BJ (cell line): ENCODE measurements around the gene FAM227A. TPM values are rescaled to one million over a fixed set of nuclear protein-coding genes. Genes with fewer than 3 reads are reported as not detected.
A peak's percentile ranks its signal among the peaks of the same experiment; 100 is the strongest.

Experiments used
- CTCF ChIA-PET: fragments of 350-600 bp; formaldehyde crosslinking; extraction: SDS; loops from one replicate; lab custom pipeline; 2021; ENCODE audit warnings: antibody characterized with exemption, inconsistent platforms; lab: Yijun Ruan, JAX
- POLR2A ChIA-PET: fragments of 300-600 bp; sonication (Branson Sonifier 250); formaldehyde crosslinking; extraction: SDS; loops from one replicate; lab custom pipeline; 2021; ENCODE audit warnings: antibody characterized with exemption; lab: Charles Lee
- DNase-seq: peaks from one replicate; pipeline ENCODE4 v3.0.0-alpha.2; 2011; ENCODE audit warnings: low read depth
- H3K27me3 ChIP-seq: 2 replicates; pipeline ENCODE4 v1.6.0; 2011; ENCODE audit warnings: low read length; ENCODE audit not compliant: control insufficient read depth, insufficient read depth
- H3K36me3 ChIP-seq: 2 replicates; pipeline ENCODE4 v1.5.1; 2011; ENCODE audit warnings: low read length; ENCODE audit not compliant: control insufficient read depth, insufficient read depth
- H3K4me3 ChIP-seq: 2 replicates; pipeline ENCODE4 v1.5.1; 2011; ENCODE audit warnings: low read depth, mild to moderate bottlenecking, control low read depth, low read length
- CTCF ChIP-seq: IDR thresholded peaks from 2 replicates; pipeline ENCODE4 v1.5.1; 2011; ENCODE audit warnings: low read depth, mild to moderate bottlenecking, control low read depth, inconsistent platforms, low read length, moderate library complexity; ENCODE audit not compliant: insufficient read depth
- polyA plus RNA-seq: library from polyadenylated mRNA; depleted of rRNA; stranded (reverse); fragments of >200 nt; gene quantifications from 2 replicates; pipeline ENCODE4 v1.2.3, GENCODE V29; 2011

Gene FAM227A
- polyA plus RNA-seq, 1 experiment: 1.0 TPM

GRCh38 chr22:38700270-38700788 is 44.1 kb upstream of the FAM227A start:
- no peak for DNase-seq
- Histone ChIP-seq H3K27me3 (no peaks in the 10 kb centered on the region), H3K4me3 (peak overlapping the region; percentile 51), H3K36me3 (no peaks in the 10 kb centered on the region)
- ChIA-PET POLR2A (no interaction called here), CTCF (interaction anchor here (1.0 to 2.8 kb wide), 3 partner anchors 15 to 66 kb away, joined by 3 to 14 read pairs (median 4); partner anchors contain the start of gene TOMM22)
- TF ChIP-seq CTCF: no peak

GRCh38 chr22:38699784-38700183 is 43.6 kb upstream of the FAM227A start:
- CTCF ChIA-PET: interaction anchor here (1.0 to 2.8 kb wide), 5 partner anchors 11 to 128 kb away, joined by 3 to 14 read pairs (median 4); partner anchors contain the start of gene TOMM22
- Histone ChIP-seq H3K4me3 (peak overlapping the region; percentile 51), H3K27me3 (no peaks in the 10 kb centered on the region), H3K36me3 (no peaks in the 10 kb centered on the region)
- 0 out of 2 replicates have a peak, but pooled peaks have one; percentile 17 for TF ChIP-seq CTCF
- no peak for DNase-seq
- POLR2A ChIA-PET: no interaction called here

GRCh38 chr22:38699143-38699542 is 43.0 kb upstream of the FAM227A start:
- Histone ChIP-seq H3K36me3 (no peaks in the 10 kb centered on the region; the same call in 1 of the 2 replicates), H3K4me3 (peak overlapping the region; percentile 51), H3K27me3 (no peaks in the 10 kb centered on the region)
- no peak for TF ChIP-seq CTCF
- CTCF ChIA-PET: interaction anchor here (1.0 to 2.8 kb wide), 5 partner anchors 10 to 127 kb away, joined by 3 to 14 read pairs (median 4); partner anchors contain the start of gene TOMM22
- POLR2A ChIA-PET: no interaction called here
- no peak for DNase-seq

GRCh38 chr22:38698407-38699094 is 42.4 kb upstream of the FAM227A start:
- no peak for DNase-seq
- Histone ChIP-seq H3K27me3 (no peaks in the 10 kb centered on the region), H3K4me3 (peak overlapping the region; percentile 51; the same call in 1 of the 2 replicates), H3K36me3 (no peaks in the 10 kb centered on the region; the same call in 1 of the 2 replicates)
- POLR2A ChIA-PET: no interaction called here
- CTCF ChIA-PET: interaction anchor here (1.1 to 2.8 kb wide), 4 partner anchors 9 to 126 kb away, joined by 3 to 14 read pairs (median 6); partner anchors contain the start of gene TOMM22
- no peak for TF ChIP-seq CTCF

- ChIA-PET CTCF (interaction anchor here (1.4 to 2.8 kb wide), 2 partner anchors 16 to 71 kb away, joined by 6 to 18 read pairs; partner anchors contain the start of gene TOMM22), POLR2A (no interaction called here)
- Histone ChIP-seq H3K27me3 (no peaks in the 10 kb centered on the region), H3K4me3 (no peak overlapping the region), H3K36me3 (peaks cover 1% of the 10 kb centered on the region; the same call in 1 of the 2 replicates)
- no peak for DNase-seq
- no peak for TF ChIP-seq CTCF
Observed at GRCh38 chr22:38697425-38698089, 41.4 kb upstream of the FAM227A start.
